ENCODE measurements around the gene KDF1. TPM values are rescaled to one million over a fixed set of nuclear protein-coding genes. Genes with fewer than 3 reads are reported as not detected.
A peak's percentile ranks its signal among the peaks of the same experiment; 100 is the strongest.

KDF1 gene
- total and polyA plus RNA-seq, 2 of the 13 experiments (the other 11 are each of a cell fraction or from before 2014, with no cell fraction given) = 1.9 to 4.9 TPM

GRCh38 chr1:27003745-27004470 lies 43.6 kb upstream of the KDF1 start (continued):
- TF ChIP-seq ZNF281 (CRISPR knock-in tag; IDR thresholded peaks at IDR 0.05; ENCODE audit: borderline replicate concordance) (0 out of 2 replicates have a peak, but pooled peaks have one; percentile 8), AGO1 (IDR thresholded peaks at IDR 0.05; ENCODE audit: low read depth, low read length, poor library complexity, severe bottlenecking) (peak; percentile 58), BHLHE40 (IDR thresholded peaks at IDR 0.05; ENCODE audit: low read length) (peak; percentile 37; the same call in 1 of the 2 replicates), PATZ1 (CRISPR knock-in tag; IDR thresholded peaks at IDR 0.05) (peak; percentile 40; the same call in 1 of the 2 replicates), XRCC5 (optimal IDR thresholded peaks at IDR 0.05; ENCODE audit: low read length) (peak; percentile 31), NONO (IDR thresholded peaks at IDR 0.05) (no peak), NONO (CRISPR knock-in tag; conservative IDR thresholded peaks at IDR 0.05) (0 out of 2 replicates have a peak, but pooled peaks have one; percentile 37), ZNF672 (CRISPR knock-in tag; IDR thresholded peaks at IDR 0.05) (no peak), MAF1 (CRISPR knock-in tag; IDR thresholded peaks at IDR 0.05; ENCODE audit: borderline replicate concordance) (no peak), NFIC (IDR thresholded peaks at IDR 0.05; ENCODE audit: low read length) (peak; percentile 54; the same call in 1 of the 2 replicates), KLF16 (CRISPR knock-in tag; IDR thresholded peaks at IDR 0.05) (0 out of 4 replicates have a peak, but pooled peaks of 1 of the 2 experiments have one; percentile 14)
- TF ChIP-seq, protein P1, sequence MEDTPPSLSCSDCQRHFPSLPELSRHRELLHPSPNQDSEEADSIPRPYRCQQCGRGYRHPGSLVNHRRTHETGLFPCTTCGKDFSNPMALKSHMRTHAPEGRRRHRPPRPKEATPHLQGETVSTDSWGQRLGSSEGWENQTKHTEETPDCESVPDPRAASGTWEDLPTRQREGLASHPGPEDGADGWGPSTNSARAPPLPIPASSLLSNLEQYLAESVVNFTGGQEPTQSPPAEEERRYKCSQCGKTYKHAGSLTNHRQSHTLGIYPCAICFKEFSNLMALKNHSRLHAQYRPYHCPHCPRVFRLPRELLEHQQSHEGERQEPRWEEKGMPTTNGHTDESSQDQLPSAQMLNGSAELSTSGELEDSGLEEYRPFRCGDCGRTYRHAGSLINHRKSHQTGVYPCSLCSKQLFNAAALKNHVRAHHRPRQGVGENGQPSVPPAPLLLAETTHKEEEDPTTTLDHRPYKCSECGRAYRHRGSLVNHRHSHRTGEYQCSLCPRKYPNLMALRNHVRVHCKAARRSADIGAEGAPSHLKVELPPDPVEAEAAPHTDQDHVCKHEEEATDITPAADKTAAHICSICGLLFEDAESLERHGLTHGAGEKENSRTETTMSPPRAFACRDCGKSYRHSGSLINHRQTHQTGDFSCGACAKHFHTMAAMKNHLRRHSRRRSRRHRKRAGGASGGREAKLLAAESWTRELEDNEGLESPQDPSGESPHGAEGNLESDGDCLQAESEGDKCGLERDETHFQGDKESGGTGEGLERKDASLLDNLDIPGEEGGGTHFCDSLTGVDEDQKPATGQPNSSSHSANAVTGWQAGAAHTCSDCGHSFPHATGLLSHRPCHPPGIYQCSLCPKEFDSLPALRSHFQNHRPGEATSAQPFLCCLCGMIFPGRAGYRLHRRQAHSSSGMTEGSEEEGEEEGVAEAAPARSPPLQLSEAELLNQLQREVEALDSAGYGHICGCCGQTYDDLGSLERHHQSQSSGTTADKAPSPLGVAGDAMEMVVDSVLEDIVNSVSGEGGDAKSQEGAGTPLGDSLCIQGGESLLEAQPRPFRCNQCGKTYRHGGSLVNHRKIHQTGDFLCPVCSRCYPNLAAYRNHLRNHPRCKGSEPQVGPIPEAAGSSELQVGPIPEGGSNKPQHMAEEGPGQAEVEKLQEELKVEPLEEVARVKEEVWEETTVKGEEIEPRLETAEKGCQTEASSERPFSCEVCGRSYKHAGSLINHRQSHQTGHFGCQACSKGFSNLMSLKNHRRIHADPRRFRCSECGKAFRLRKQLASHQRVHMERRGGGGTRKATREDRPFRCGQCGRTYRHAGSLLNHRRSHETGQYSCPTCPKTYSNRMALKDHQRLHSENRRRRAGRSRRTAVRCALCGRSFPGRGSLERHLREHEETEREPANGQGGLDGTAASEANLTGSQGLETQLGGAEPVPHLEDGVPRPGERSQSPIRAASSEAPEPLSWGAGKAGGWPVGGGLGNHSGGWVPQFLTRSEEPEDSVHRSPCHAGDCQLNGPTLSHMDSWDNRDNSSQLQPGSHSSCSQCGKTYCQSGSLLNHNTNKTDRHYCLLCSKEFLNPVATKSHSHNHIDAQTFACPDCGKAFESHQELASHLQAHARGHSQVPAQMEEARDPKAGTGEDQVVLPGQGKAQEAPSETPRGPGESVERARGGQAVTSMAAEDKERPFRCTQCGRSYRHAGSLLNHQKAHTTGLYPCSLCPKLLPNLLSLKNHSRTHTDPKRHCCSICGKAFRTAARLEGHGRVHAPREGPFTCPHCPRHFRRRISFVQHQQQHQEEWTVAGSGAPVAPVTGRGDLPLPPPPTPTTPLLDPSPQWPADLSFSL (CRISPR knock-in tag; IDR thresholded peaks at IDR 0.05) = no peak
- TF ChIP-seq, protein P2, sequence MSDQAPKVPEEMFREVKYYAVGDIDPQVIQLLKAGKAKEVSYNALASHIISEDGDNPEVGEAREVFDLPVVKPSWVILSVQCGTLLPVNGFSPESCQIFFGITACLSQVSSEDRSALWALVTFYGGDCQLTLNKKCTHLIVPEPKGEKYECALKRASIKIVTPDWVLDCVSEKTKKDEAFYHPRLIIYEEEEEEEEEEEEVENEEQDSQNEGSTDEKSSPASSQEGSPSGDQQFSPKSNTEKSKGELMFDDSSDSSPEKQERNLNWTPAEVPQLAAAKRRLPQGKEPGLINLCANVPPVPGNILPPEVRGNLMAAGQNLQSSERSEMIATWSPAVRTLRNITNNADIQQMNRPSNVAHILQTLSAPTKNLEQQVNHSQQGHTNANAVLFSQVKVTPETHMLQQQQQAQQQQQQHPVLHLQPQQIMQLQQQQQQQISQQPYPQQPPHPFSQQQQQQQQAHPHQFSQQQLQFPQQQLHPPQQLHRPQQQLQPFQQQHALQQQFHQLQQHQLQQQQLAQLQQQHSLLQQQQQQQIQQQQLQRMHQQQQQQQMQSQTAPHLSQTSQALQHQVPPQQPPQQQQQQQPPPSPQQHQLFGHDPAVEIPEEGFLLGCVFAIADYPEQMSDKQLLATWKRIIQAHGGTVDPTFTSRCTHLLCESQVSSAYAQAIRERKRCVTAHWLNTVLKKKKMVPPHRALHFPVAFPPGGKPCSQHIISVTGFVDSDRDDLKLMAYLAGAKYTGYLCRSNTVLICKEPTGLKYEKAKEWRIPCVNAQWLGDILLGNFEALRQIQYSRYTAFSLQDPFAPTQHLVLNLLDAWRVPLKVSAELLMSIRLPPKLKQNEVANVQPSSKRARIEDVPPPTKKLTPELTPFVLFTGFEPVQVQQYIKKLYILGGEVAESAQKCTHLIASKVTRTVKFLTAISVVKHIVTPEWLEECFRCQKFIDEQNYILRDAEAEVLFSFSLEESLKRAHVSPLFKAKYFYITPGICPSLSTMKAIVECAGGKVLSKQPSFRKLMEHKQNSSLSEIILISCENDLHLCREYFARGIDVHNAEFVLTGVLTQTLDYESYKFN (CRISPR knock-in tag; conservative IDR thresholded peaks at IDR 0.05) = peak; percentile 37
